IMR-90 (cell line): ENCODE measurements around the gene PAFAH1B2.

Experiments used
- BHLHE40 ChIP-seq: fragments of 150-350 bp; IDR thresholded peaks from 2 replicates; pipeline ENCODE4 v1.6.1; 2016; ENCODE audit warnings: mild to moderate bottlenecking, low read depth, low read length
- CTCF ChIP-seq: conservative IDR thresholded peaks from 2 replicates; pipeline ENCODE4 v1.5.1; 2012; ENCODE audit warnings: mild to moderate bottlenecking, low read depth, low read length, improper control_type of control experiment
- ELK1 ChIP-seq: fragments of 150-350 bp; IDR thresholded peaks from 2 replicates; pipeline ENCODE4 v1.6.1; 2016; ENCODE audit warnings: low read depth, mild to moderate bottlenecking, low read length, moderate library complexity, borderline replicate concordance
- MAZ ChIP-seq: IDR thresholded peaks from 2 replicates; pipeline ENCODE4 v1.6.1; 2012; ENCODE audit warnings: low read depth, mild to moderate bottlenecking, low read length, improper control_type of control experiment, moderate library complexity, borderline replicate concordance
- POLR2A ChIP-seq: IDR thresholded peaks from 2 replicates; pipeline ENCODE4 v1.6.1; 2012; ENCODE audit warnings: mild to moderate bottlenecking, low read depth, low read length
- RAD21 ChIP-seq: IDR thresholded peaks from 2 replicates; pipeline ENCODE4 v1.6.1; 2012; ENCODE audit warnings: low read length, improper control_type of control experiment

GRCh38 chr11:117192401-117192875 lies 48.4 kb downstream of the PAFAH1B2 start:
- no peak for TF ChIP-seq POLR2A
- TF ChIP-seq CTCF: no peak
- TF ChIP-seq RAD21: no peak
- no peak for TF ChIP-seq ELK1
- TF ChIP-seq BHLHE40: no peak
- TF ChIP-seq MAZ: no peak
